A673 (cell line): Measurements from ENCODE around the gene UVRAG.

Experiments
- CTCF ChIP-seq: fragments of 300-800, 200-600 bp; sonication (generic); conservative IDR thresholded peaks from 2 replicates; pipeline ENCODE4 v1.5.1; 2017; ENCODE audit warnings: low read depth, mild to moderate bottlenecking, antibody characterized with exemption, low read length, moderate library complexity, mixed read lengths
- EZH2 ChIP-seq: fragments of 200-600 bp; sonication (generic); IDR thresholded peaks from 2 replicates; pipeline ENCODE4 v1.6.1; 2017; ENCODE audit warnings: borderline replicate concordance, low read depth, mild to moderate bottlenecking, mixed read lengths, antibody characterized with exemption, low read length; ENCODE audit not compliant: poor library complexity, severe bottlenecking

- TF ChIP-seq CTCF (no peak), EZH2 (no peak)
Observed at GRCh38 chr11:75918331-75918730, 103.3 kb downstream of the UVRAG start.
